GM19452 (cell line): ENCODE measurements around the gene CACNA1I.

ENCODE experiments used
- ATAC-seq: cut with Tn5 transposase; IDR thresholded peaks from one replicate; pipeline ENCODE4 v1.9.1; 2021; ENCODE audit not compliant: unreplicated experiment

The CACNA1I gene

DNA sequence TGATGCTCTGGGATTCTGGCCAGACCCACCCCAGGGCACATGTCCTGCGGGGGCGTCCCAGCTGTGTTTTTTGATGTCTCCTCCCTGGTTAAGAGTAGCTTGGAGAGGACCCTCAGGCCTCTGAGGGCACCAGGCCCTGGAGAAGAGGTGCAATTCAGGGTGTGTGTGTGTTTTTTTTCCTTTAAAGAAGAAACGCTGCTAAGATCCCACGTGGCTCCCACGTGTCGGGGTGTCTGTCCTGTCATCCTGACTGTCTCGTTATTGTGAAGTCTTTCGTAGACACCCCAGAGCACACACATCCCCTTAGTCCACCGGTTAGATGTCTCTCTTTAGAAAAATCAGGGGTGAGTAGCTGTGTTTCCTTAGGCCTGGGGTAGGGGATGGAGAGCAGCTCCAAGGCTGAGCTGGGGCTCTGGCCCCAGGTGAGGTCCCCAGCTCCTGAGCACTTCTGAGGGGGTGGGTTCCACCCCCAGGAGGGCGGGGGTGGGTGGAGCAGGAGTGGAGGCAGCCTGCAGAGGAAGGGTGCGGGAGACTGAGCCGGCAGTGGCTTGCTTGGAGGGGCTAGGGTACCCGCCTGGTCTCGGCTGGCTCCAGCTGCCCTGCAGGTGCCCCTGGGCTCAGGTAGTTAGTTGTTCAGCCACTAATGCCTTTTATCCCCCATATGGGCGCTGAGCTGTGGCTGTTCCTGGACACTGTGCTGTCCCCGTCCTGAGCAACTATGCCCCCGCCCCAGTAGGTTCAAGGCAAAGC is 116.4 kb downstream of the CACNA1I start:
- no peak for ATAC-seq

DNA sequence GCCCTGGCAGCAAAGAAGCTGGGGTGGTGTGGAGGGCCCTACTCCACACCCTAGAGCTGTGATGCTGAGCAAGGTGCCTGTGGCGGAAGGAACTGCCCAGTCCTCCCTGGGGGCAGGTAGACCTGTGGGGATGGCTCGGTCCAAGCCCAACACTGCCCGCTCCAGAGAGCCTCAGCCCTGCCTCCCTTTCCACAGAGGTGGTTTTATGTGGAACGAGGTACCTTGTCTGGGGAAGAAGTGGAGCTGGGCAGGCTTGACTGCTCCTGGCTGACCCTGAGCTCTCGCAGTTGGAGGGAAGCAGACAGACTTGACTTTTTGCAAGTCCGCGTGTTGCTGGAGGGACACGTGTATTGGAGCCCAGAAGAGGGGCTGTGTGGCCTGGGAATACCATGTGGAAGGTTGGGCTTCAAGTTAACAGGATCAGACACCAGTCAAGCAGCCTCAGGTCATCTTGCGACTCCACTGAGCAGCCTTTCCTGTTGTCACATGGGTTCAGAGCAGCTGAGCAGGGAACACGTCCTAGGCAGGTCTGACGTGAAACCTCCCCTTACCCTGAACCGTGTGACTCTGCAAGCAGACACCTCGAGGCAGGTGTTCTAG is 117.7 kb downstream of the CACNA1I start:
- no peak for ATAC-seq

DNA sequence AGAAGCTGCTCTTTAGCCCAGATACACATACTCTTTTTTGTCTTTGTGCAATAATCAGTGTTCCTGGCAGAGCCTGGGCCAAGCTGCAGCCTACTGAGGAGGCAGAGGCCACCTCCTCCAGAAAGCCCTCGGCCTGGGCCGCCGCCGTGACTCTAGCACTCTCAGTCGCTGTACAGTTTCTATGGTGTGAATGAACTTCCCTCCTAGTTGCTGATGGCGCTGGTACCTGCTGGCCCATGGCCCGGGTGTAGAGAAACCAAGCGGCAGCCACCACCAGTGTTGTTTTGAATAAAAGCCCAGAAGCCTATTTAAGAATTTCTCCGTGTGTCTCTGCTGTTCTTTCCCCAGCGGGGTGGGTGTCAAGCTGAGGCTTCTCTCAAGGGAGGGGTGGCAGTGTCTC is 118.9 kb downstream of the CACNA1I start:
- ATAC-seq, result no peak

DNA sequence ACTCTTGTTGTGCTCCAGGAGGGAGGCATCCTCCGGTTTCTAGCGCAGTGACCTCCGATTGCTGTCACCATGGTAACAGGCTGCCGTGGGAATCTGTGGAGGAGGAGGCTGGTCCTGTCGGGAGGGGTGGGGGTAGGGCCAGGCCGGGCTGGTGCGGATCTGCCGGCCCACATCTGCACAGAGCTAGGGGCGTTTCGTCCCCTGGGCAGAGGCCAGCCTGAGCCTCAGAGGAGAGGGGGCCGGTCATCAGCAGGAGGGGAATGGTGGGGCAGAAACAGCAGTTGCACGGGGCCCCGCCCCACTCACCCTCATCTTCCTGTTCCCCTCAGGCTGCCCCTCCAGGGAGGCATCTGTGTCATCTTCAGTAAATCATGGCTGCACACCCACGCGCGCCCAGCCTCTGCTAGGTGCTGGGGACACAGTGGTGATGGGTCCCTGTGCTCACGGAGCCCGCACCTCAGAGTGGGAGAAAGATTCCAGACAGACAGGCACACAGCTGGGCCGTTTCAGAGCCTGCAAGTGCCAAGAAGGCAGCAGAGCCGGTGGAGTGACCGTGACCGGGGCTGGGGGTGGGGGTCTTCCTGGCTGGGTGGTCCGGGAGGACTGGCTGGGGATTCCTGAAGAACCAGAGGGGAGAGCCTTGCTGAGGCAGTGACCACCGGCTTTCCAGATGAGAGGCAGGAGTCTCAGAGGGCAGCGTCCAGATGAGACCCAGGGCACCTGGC is 120.5 kb downstream of the CACNA1I start:
- ATAC-seq, result no peak

DNA sequence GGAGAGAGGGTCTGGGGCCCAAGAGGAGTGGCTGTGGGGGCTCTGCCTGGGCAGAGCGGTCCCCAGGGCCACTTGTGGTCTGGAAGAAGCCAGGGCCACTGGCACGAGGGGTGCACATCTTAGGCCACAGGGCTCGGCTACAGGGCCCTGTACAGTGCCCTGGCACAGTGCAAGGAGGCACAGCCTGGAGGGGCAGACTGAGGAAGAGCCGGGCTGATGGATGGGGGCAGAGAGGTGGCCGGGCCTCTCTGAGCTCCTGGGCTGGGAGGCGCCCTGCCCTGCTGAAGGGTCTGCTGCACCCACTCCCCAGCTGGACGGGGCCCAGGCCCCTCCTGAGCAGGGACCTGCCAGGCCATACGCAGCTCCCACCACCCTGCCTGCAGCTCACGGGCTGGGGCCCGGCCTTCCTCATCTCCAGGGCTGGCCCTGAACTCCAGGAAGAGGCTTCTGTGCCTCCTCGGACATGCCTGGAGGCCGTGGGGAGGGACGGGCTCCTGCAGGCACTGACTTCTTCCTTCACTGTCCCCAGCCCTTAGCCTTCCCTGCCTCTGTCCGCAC is 123.5 kb downstream of the CACNA1I start:
- no peak for ATAC-seq

DNA sequence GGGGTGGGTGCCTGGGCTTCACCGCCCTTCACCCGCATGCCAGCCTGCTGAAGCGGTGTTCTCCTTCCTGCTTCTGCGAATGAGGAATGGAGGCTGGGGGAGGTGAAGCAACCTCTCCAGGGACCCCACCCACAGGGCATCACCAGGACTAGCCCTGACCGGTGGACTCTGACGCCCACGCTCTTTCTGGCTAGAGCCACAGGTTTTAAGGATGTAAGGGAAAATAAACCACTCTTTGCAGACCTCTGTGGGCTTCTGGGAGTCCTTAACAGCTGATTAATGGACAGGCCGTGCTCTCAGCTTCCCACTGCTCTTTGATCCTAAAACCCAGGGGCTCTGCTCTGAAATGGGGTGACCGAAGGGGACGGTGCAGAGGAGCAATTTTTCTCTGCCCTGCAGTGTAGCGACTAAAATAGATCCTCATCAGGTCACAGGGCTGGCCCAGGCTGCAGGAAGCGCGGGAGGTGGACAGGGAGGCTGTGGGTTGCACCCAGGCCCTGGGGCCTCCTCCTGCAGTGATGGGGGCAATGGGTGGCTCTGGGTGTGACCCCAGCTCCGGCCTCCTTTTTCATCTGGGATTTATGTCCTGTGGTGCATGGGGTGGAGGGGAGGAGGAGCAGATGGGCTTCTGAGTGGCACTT is 127.4 kb downstream of the CACNA1I start:
- no peak for ATAC-seq

DNA sequence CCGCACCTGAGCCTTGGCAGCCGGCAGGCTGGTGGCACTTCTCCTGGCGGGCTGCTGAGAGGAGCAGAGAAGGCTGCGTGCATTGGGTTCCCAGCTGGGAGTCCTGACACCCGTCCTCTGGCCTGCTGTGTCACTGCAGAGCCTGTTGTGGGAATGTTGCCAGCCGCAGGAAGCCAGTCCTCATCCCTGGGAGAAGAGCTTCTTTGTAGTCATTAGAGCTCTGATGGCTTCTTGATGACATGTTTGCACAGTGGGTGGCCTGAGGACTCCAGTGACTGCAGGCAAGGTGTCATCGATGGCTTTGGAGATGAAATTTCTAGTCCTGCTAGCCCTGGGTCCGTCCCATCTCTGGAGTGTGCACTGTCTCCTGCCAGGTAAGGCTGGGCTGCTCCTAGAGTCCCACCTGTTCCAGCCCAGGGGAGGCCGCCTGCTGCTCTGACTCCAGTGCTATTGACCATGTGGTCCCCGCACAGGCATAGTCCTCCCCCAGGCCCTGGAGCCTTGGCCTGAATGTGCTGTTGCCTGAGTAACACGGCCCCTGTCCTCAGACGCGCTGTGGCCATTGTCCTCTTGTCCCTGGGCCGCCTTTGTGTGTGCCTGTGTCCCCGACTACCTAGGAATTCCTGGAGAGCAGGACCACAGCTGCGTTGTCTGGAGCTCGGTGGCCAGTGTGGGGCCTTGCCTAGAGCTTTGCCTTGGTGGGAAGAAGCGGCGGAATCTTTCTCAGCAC is 129.2 kb downstream of the CACNA1I start:
- no peak for ATAC-seq

DNA sequence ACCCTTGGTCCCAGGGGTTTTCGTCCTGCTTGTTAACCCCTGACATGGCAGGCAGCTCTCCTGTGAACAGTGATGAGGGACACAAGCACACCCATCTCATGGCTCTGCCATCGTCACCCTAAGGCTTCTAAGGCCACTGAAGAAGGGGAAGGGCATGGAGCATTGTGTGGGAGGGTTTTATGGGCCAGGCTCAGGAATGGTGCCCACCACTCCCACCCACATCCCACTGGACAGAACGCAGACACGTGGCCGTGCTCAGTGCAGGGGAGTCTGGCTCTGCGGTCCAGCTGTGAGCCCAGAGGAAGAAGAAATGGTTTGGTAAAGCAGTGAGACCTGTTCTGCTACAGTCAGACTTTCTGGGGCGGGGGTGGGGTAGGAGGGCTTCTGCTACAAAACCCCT is 130.0 kb downstream of the CACNA1I start:
- no peak for ATAC-seq

DNA sequence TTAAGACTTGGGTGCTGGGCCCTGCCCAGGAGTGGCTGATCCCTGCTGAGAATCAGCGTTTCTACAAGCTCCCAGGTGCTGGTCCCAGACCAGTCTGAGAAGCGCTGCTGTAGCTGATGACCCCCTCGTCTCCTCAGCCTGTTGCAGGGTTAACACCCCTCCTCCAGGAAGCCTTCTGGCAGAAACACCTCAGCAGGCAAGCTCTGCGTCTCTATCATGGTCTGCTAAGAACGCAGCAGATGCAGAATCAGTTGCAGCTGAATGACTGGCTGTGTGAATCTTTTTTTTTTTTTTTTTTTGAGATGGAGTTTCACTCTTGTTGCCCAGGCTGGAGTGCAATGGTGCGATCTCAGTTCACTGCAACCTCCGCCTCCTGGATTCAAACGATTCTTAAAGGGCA is 132.5 kb downstream of the CACNA1I start:
- ATAC-seq, result no peak

DNA sequence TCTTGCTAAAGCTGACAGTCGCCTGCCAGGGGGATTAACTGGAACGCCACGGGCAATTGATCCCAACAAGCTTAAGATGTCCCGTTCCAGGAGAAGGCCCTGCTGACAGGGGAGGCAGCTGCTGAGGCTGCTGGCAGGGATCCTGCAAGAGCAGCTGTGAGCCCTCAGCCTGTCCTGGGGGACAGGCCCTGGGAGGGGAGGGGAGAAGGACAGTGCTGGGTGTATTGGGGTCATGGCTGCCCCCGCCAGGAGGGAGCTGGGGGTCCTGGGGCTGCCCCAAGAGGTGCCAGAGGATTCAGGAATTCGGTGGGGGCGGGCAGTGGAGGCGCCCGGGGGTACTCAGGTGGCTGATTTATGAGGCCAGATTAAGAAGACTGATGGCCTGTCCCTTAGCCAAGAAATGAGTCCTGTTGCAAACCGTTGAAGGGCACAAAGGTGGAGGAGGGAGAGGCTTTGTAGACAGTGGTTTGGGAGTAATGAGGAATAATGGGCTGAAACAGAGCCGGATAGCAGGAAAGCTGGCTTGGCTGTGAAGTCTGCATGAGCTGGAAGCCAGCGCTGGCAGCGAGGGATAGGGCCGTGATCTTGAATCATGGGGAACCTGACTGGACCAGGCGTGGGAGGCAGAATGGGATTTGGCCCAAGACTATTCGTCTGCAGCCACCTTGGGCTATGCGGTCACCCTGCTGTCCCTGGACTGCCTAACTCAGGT is 133.5 kb downstream of the CACNA1I start:
- no peak for ATAC-seq

DNA sequence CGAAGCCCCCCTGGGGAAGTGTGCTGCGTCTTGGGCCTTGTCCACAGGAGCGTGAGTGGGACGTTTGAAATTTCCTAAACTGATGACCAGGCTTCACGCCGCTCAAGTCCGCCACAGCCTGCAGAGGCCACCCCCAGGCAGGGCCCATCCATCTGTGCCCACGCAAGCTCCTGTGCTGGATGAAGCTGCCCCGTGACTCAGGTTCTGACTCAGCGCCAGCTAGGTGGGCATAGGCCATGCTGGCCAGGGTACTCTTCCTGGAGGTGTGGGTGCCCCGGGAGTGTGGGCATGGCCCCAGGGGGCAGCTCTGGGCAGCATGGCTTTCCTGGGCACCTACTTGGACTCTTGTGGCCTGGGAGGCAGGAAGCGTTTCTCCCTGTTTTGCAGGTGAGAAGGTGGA is 134.8 kb downstream of the CACNA1I start:
- ATAC-seq, result no peak

DNA sequence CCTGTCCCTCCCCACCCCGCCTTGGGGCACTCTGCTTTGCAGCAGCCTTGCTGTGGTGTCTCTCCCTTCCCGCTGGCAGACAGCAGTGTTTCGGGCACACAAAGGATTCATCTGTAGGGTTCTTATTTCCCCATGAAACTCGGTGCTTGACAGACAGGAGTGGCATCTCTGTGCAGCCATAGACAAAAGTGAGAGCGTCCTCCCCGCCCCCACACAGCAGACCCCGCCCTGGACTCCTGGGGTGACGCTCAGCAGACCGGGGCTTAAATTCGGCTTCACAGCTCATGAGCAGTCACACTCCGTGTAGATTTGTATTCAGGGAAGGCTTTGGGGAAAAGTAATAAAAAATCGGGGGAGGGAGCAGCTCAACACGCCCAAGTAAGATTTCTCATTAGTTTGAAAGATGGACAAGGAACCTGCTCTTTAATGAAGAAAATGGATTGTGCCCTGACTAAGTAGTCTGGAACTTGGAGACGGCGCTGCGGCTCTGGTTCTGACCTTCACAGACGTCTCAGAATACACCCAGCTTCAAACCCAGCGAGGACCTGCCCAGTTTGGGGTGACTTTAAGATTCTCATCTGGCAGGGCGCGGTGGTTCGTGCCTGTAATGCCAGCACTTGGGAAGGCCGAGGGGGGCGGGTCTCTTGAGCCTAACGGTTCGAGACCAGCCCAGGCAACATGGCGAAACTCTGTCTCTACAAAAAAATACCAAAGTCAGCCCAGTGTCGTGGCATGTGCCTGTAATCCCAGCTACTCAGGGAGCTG is 136.0 kb downstream of the CACNA1I start:
- ATAC-seq, result no peak

DNA sequence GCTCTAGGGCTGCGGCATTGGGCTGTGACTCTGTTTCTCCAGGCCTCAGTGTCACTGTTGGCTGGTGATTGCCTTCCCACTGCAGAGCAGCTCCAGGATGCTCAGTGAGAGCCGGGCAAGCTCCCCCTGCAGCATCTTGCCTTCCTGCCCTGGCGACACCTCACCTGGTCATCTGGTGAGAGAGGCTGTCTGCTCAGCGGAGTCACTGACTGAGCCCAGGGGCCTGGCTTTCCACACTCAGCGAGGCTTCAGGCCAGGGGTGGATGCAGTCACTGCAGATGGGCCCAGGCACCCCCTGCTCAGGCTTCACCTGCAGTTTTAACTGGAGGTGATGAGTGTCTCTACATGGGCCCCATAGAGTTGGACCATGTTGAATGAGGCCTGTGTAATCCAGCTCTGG is 136.8 kb downstream of the CACNA1I start:
- ATAC-seq, result no peak

DNA sequence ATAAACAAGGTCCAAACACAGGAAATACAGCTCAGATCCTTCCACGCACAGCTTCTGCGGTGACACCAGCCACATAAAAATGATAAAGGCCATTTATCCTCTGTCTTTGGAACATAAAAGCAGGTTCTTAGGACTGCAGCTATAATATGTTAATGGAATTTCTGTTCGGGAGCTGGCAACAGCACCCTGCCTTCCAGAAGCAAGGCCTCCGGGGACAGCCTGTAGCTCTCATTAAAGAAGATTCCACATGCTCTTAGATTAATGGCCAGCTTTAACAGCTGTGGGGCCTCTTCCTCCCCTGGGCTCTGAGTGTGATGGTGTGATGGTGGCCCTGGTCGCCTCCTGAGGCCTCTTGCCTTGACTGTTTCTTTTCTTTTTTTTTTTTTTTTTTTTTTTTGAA is 137.3 kb downstream of the CACNA1I start:
- ATAC-seq, result no peak

DNA sequence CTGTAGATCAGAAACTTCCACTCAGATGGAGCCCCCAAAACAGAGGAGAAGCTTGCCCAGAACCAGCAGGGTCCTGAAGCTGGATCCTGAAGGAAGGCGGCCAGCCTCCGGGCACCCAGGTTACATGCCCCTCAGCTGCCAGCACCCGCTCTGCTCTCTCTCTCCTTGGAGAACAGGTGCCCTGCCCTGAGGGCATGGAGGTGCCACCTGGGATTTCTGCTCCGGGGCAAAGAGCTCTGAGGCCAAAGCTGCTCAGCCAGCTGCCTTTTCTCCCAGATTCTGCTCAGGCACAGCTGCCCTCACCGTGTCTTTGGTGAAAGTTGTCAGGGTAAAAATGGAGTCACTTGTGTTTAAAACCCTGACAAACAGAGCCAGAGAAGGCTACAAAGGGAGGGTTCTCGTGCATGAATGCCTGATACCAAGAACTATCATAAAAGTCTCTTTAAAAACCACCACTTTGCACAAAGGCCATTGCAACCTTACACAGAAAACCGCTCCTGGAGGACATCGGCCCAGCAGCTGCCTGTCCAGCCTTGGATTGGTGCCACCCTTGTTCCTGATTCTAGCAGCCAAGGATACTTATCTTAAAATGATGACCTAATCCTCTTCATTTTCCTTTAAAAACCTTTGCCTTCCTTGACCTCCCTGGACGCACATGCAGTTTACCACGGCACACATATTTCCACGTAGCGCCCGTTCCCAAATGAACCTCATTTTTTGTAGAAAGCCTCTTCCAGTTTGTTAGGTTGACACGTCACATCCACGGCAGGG is 140.0 kb downstream of the CACNA1I start:
- ATAC-seq, result no peak

DNA sequence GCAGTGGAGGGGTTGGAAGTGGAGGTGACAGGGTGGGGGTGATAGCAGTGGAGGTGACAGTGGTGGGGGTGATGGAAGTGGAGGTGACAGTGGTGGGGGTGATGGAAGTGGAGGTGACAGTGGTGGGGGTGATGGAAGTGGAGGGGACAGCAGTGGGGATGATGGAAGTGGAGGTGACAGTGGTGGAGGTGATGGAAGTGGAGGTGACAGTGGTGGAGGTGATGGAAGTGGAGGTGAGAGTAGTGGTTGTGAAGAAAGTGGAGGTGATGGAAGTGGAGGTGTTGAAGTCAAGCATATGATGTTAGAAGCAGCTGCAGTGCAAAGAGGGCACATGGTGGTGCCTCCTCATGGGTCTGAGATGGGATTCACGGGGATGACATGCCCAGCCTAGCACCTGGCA is 141.5 kb downstream of the CACNA1I start:
- ATAC-seq, result no peak

DNA sequence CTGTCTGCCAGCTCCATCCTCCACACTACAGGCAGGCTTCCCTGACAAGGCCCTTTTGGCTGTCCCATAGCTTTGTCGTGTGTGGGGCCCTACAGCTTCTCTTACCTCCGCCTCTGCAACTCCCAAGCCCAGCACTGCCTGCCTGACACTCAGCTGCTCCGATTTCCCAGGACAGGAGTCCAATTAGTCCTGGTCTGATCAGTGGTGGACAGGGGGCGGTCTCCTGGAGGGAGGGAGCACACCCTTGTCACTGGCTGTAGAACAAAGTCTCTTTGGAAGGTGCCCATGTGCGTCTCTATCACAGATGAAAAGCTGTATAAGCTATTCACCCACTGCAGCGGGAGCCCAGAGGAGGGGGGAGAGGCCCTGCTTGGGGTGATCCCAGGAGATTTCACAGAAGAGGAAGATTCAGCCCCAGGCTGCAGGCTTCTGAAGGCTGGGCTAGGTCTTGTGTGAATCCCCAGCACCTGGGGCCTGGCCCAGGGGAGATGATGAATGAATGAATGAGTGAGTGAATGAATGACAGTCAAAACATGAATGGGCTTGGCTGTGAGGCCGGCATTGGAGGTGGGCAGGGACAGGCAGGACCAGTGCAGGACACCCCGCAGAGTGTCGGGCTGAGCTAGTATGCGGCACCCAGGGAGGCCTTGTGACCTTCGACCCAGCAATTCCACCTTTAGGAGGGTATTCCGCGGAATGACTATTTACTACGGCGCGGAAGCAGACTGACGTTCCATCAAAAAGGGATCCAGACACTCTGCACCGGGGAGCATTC is 142.4 kb downstream of the CACNA1I start:
- no peak for ATAC-seq

DNA sequence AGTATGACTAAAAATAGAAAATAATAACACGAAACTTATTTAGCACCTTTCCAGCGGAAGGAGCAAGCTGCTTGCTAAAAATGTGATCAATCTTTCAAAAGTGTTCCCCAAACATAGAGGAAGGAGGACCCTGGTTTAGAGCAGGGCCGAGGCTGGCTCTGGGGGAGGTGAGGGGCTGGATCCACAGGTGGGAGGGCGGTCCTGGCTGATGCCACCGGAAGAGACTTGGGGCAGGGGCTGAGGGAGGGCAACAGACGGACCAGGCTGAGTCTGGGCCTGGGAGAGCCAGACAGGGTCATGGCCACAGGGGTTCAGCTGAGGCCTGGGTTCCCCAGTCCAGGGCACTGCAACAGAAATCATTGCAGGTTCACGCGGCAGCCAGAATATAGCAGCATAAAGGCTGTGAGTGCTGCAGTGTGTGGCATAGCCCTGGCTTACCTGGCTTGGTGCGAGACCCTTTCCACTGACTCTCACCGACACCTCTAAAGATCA is 143.3 kb downstream of the CACNA1I start:
- ATAC-seq, result no peak
